Brain pericyte (primary cell): ENCODE measurements around the gene FHIP1A.

Experiments used
- DNase-seq: peaks from one replicate; pipeline ENCODE4 v3.0.0-alpha.2; 2012; ENCODE audit warnings: low read depth, low spot score

FHIP1A gene

DNA sequence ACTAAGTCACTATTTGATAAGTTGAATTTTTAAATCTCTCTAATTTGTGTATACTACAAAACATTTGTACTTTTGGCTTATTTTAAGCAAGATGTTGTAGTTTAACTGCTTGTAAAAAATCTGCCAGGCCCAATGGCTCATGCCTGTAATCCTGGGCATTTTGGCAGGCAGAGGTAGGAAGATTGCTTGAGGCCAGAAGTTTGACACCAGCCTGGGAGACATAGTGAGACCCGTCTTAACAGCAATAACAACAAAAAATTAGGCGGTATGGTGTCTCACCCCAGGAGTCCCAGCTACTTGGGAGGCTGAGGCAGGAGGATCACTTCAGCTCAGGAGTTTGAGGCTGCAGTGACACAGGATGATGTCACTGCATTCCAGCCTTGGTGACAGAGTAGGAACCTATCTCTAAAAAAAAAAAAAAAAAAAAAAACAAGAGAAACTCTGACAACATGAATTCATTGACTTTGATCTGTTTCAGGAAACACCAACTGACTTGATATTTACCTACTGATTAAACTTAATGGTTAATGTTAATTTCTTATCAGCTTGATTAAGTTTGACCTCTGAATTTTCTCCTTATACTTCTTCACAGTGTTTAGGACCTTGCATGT is 8.9 kb downstream of the FHIP1A start:
- DNase-seq: no peak

DNA sequence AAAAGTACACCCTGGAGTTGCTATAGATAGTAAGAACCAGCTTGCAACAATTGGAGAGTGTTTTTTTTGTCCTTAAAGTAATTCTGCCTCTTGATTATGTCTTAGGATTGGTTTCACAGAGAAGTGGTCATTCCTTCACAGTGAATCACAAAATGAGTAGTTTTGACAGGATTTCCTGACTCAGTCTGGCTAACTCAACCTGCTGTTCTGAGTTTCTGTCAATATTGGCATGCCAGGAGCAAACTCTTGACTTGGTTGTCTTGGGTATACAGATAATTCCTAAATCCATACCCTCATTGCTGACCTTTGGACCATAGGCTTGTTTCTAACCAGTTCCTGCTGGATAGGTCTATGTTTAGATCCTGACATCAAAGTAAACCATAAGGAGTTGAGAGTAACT is 9.4 kb downstream of the FHIP1A start:
- peak; percentile 29 for DNase-seq

DNA sequence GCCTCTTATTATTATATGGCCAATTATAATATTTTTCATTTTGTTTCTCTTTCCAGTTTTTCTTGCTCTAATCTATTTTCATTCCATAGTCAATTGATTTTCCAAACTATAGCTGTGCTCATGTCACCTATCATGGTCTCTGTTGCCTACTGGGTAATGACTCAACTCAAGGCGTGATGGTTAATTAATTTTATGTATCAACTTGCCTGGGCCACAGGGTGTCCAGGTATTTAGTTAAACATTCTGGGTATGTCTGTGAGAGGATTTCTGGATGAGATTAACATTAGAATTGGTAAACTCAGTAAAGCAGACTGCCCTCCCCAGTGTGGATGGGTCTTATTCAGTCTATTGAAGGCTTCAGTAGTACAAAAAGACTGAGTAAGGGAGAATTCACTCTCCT is 9.9 kb downstream of the FHIP1A start:
- no peak for DNase-seq

DNA sequence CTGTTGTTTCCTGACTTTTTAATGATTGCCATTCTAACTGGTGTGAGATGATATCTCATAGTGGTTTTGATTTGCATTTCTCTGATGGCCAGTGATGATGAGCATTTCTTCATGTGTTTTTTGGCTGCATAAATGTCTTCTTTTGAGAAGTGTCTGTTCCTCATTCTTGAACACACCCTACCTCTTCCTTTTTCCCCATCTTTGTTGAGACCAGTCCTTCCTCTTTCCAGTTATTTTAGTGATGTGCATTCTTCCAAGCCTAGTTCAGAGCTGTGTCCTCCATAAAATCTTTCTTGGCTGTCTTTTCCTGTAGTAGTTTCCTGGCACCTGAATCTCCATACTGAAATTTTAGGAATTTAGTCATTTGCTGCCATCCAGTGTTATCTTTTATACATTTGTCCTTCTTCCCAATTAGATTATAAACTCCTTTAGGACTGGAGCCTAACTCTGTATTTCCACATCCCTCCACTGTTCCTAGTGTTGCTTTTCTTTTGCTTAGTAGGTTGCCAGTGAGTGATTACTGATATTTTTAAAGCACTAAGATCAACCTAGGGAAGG is 11.4 kb downstream of the FHIP1A start:
- no peak for DNase-seq

DNA sequence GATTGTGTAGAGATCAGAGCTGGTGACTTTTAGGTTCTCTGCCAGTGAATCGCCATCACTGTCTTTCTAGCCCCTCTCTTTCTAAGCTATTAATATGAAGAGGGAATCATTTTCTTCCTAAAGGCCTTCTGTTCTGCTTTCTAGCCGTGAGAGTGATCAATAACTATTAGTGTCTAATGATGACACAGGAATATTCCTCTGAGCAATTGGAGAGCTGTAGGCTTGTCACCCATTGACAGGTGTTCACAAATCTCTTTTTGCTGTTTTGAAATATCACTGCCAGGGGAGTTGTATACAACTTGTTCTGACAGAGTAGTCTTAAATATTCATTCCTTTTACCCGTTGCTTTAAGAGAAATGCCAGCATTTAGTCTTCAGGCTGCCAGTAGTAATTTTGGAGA is 13.9 kb downstream of the FHIP1A start:
- no peak for DNase-seq

DNA sequence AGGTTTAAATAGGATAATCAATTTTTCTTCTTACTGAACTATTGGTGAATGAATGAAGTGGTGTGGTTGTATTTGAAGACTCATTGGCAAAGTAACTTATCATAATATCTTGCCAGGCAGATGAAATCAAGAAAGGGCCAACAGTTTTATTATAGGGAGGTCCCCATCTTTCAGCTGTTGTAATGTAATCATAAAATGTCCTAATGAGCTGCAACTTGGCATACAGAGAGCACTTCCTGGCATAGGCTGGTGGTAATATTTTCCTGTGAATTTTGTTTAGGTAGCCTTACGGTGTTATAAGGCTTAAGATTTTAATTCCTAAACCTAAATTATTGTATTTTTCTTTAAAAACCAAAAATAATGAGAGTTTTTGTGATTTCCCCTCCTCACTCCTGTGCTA is 17.5 kb downstream of the FHIP1A start:
- no peak for DNase-seq

DNA sequence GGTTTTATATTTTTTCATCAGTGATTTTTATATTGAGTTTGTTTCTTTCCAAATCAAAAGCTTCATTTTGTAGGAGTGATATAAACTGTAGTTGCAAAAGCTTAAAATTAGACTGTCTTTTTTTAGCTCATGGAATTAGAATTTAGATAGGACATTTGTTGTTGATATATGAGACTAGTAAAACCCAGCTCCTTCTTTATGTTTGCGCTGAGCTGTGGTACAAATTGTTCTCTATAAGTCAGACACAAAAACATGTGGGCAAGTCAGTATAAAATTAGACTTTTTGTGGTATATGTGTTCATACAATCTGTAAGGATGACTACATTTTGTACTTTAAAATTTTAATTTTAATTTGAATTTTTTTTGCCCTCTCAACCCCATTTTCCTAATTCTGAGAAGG is 18.3 kb downstream of the FHIP1A start:
- no peak for DNase-seq

DNA sequence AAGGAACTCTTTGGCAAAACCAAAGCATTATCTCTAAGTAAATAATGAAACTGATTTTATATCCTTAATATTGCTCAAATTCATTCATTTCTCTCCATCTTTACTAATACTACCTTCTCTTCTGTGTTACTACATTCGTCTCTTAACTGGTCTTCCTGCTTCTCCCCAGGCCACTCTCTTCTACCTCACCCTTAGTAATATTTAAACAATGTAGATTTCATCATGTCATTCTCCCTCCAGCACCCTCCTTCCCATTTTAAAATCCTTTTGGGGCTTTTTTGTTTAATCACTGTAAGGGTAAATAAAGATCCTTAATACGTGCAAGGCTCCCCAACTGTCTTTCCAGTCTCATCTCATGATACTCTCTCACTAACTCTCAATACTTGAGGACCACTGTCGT is 19.4 kb downstream of the FHIP1A start:
- no peak for DNase-seq

DNA sequence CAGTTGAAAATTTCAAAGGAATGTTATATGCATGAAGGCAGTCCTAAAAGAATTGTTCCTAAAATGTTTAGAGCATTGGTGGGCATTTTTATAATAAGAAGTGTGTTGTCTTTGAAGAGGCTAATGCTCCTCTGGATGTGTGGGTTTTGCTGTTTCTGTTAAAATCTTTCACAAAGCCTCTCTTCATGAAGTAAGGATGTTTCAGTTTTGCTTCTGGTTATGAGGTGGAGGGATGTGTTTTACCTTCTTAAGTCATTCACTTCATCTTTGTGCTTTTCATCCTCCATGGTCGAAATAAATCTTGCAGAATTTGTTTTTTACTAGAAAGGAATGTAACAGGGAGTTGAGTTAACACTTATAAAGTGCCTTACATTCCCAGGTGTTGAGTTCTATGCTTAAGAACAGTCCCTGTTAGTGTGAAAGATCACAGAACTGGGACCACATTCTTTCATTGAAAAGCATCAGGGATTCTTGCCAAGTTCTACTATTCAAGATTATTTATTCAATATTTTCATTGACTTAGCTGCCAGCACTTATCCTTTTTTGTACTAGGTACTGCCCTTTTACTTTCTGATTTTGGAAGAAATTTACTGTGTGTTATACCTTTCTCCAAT is 21.1 kb downstream of the FHIP1A start:
- DNase-seq: no peak

DNA sequence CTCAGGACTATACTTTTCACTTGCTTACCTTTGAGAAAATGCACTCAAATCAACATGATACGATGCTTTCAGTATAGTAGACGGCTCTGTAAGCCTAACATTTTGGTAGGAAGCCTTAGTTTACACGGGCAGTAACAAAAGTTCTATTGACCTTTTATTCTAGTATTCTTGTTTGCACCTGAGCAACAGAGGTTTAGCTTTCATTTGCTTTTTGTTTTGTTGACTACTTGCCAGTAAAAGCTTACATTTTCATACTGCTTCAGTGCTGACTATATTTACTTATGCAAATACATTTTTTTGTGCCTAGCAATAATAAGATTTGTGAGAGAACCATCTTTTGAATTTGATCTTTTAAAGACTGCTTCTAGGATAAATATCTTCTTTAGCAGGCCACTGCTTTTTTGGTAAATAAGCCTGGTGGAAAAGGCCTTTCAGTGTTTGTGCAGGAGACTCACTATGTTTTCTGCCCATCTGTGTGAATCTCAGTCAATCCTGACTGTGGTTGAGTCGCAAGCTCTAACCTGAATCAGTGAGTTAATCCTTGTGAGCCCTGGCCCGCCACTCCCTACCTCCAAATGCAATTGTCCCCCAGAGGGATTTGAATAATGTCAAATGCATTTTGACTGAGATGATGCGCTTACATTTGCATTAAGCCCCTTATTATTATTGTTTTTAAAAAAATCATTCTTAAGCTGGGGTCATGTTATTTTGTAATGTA is 21.9 kb downstream of the FHIP1A start:
- DNase-seq: no peak

DNA sequence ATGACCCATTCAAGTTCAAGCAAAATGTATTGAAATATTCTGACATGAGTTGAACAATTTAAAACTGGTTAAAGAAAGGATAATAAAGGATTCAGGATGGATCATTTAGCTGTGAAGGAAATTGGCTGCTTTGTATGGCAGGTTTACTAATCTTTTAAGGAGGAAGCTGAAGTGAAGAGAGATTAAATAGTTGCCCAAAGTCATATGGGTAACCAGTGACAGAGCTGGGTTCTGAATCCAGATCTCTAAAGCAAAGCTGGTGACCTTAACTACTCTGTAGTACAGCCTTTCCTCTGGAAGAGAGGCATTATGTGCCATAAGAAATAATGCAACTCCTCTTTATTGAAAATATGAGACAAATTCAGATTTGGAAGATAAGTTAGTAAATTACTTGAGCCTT is 22.8 kb downstream of the FHIP1A start:
- no peak for DNase-seq

DNA sequence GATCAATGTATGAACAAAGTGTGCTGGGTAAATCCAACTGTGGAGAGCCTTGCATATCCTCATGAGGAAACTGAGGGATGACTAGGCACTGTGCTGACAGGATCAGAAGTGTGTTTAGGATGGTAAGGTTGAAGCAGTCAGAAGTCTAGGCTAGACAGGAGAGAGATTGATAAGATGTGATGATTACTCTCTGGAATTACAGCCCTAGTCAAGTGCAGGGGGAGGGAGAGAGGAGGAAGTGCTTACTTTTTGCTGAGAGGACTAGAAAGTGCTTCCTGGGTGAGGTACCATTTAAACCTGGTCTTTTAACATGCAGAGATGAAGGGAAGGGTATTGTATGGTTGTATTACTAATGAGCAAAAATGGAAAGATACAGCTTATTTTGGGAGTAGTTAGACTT is 23.7 kb downstream of the FHIP1A start:
- no peak for DNase-seq

DNA sequence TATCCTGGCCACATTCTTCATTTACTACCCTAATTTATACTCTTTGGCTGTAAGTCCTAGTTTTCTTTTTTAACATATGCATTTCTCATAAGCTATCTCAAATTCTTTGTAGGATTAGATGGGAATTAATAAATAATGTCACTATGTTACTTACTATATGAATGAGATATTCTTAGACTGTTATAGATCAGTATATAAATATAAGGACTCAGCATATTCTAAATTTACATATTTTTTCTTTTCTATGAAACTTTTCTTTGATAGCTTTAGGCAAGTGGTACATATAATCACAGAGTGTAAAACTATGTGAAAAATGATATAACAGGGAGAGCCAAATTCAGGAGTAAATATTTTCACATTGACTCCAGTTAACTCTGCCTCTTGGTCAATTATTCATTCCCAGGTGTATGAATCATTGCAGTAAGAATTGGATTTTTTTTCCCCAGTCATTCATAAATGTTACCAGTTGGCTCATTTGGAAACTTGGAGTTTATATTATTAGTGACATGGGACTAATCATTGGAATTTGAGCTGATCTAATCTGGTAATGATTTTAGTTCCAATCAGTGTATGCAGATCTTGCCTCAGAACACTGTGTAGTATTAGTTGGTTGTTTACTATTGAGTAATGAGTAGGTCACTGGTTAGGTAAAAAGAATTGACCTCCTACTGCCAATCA is 25.3 kb downstream of the FHIP1A start:
- DNase-seq: no peak

DNA sequence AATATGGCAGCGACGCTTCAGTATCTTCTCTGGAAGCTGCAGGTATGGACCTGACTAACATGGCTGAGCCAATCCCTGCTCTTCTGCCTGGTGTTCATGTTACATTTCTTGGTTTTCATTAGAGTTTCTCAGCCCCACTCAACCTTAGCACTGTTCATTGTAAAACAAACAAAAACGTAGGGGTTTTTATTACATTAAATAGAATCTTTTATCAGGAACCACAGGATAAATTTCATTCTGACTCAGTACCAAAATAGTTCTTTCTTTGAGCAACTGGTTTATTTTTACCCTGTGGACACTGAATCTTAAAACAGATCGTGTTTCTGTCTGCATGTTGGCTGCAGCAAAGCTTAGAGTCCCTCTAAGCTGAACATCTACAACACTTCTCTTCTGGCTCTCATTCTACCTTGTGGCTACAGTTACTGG is 27.1 kb downstream of the FHIP1A start:
- no peak for DNase-seq

DNA sequence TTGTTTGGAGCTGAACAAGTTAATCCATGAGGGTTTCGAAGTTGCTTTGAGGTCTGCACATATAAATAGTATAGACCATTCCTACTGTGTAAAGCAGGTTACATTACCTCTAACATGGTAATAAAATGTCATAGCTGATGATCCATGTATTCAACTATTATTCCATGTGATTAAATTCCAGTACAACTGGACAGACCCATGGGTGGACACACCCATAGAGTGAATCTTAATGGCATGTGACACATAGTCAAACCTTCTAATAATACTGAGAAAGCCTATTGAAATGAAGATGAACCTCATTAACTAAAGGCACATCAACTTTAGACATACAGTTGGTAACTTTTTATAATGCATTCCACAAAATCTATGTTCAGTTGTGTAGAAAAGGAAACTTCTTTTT is 28.5 kb downstream of the FHIP1A start:
- no peak for DNase-seq

DNA sequence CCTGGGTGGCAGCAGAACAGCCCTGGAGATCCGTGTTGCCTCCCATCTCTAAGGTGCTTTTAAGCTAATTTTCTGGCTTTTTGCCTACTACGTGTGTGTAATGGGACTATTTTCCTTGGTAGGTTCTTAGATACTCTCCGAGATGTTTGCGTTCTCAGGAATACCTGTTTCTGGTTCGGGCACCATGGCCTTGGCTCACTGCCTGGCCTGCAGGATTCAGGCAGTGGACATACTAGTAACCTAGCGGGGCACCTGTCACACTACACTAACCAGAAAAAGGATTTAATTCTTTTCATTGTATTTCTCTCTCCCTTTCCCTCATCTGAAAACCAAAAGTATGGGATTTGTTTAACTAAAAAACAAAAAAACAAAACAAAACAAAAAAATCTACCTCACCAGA is 29.2 kb downstream of the FHIP1A start:
- DNase-seq: no peak

DNA sequence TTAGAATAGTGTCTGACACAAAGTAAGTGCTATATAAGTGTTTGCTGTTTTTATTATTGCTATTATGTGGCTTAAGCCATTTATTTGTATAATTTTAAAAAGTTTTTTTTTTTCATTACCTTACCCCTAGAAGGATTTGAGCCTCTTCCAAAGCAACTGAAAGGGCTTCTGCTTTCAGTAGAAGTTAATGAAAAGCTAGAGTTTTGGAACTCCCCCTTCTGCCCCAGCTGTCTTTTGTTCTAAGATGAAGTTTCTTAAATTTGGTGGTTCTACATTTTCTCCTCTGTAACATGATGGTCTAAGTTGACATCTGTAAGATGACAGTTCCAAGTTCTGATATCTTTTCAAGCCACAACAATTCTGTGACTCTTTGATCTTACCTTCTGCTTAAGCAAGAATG is 30.3 kb downstream of the FHIP1A start:
- no peak for DNase-seq

DNA sequence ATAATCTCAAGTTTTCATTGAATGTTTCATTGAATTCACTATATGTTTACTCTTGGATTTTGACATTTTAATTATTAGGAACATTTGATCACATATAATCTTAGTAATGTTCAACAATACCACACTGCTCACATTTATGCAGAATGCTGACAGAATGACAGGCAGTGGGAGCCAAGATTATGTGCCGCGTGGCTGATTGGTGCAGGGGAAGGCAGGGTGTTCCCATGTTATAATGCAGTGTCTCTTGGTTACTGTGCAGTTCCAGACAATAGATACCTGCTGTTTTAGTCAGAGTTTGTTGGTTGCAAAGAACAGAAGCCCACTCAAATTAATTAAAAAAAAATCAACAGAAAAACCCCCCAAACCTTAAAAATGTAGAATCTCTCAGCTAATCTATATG is 33.0 kb downstream of the FHIP1A start:
- DNase-seq: no peak

DNA sequence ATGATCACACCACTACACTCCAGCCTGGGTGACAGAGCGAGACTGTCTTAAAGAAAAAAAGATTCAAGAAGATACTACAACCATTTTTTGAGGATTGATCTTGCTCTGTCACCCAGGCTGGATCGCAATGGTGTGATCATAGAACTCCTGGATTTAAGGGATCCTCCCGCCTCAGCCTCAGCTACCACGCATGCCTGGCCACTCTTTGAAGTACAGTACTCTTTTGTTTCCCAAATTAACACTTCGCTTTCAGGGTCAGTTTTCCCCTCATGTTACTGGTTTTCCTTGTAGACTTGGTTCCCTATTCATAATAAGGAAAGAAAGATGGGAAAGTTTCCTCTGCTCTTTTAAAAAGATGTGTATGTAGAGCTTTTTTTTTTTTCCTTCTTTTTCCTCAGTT is 34.3 kb downstream of the FHIP1A start:
- DNase-seq: no peak

DNA sequence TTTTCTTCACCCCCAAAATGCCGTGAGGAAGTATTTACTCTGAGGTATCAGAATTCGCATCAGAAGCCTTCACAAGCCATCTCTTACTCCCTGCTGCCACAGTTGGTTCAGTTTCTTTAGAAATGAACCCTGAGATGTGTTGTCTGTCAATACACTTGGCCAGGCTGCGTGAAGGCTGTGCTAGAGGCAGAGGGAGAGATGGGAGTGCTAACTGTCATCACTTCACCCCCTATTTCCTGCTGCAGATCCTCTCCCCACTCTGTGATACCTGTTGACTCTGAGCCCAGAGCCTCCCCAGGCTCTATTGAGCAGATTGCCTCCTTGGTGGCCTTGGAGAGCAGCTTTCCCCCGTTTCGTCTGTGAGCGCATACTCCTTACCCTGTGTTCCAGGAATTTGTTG is 34.8 kb downstream of the FHIP1A start:
- no peak for DNase-seq

DNA sequence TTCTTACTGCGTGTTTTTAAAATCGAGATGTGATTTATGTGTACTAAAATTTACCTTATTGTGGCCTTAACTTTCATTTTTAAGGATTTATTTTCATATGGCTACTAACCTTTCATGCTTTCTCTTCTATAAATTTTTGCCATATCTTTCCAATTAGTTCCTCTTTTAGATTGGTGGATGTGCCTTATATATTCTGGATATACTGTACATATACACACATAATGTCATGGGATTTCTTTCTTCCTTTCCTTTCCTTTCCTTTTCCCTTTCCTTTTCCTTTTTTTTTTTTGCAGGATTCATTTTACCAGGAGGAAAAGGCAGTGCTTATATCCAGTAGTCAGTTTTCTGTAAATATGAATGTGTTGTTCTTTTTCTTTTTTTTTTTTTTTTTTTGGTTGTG is 37.2 kb downstream of the FHIP1A start:
- DNase-seq: no peak

DNA sequence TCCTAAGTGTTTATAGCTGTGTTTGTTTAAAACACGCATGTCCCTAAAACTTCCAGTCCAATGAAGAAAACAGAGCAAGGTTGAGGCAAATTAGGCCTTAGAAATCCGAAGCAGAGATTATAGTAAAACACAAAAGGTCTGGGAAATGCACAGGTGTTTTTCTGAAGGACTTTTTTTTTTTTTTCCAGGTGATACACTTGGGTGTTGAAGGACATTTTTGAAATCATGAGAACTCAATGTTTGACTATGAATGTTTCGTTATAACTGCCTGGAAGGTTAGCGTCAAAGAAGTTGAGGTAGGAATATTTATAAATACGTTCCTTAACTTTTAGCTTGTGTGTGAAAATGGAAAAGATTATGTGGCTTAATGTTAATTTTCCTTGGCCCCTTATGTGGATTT is 45.5 kb downstream of the FHIP1A start:
- no peak for DNase-seq
